ENCODE data around the gene CEACAM1.

The CEACAM1 gene

GRCh38 chr19:42521346-42522030, 6.8 kb downstream of the CEACAM1 start:
- DNase-seq (ENCODE audit: low read depth): no peak
- H3K4me3 ChIP-seq (ENCODE audit: low read length): no peak overlapping the region
- no peak for TF ChIP-seq CTCF (conservative IDR thresholded peaks at IDR 0.05; ENCODE audit: low read length)

GRCh38 chr19:42519108-42519507, 9.2 kb downstream of the CEACAM1 start:
- no peak overlapping the region for H3K4me3 ChIP-seq (ENCODE audit: low read length)
- DNase-seq (ENCODE audit: low read depth): no peak
- no peak for TF ChIP-seq CTCF (conservative IDR thresholded peaks at IDR 0.05; ENCODE audit: low read length)

- DNase-seq (ENCODE audit: low read depth): no peak
- no peak for TF ChIP-seq CTCF (conservative IDR thresholded peaks at IDR 0.05; ENCODE audit: low read length)
- H3K4me3 ChIP-seq (ENCODE audit: low read length): no peak overlapping the region
These were observed 11.5 kb downstream of the CEACAM1 start for GRCh38 chr19:42516771-42517170.

- DNase-seq (ENCODE audit: low read depth): no peak
- H3K4me3 ChIP-seq (ENCODE audit: low read length): no peak overlapping the region
- no peak for TF ChIP-seq CTCF (conservative IDR thresholded peaks at IDR 0.05; ENCODE audit: low read length)
These were observed 12.9 kb downstream of the CEACAM1 start for GRCh38 chr19:42515241-42515832.

- TF ChIP-seq CTCF (conservative IDR thresholded peaks at IDR 0.05; ENCODE audit: low read length): no peak
- DNase-seq (ENCODE audit: low read depth): no peak
- no peak overlapping the region for H3K4me3 ChIP-seq (ENCODE audit: low read length)
These were observed 13.8 kb downstream of the CEACAM1 start for GRCh38 chr19:42514449-42514848.

GRCh38 chr19:42512743-42513304, 15.5 kb downstream of the CEACAM1 start:
- TF ChIP-seq CTCF (conservative IDR thresholded peaks at IDR 0.05; ENCODE audit: low read length): no peak
- DNase-seq (ENCODE audit: low read depth): no peak
- no peak overlapping the region for H3K4me3 ChIP-seq (ENCODE audit: low read length)

- TF ChIP-seq CTCF (conservative IDR thresholded peaks at IDR 0.05; ENCODE audit: low read length): no peak
- no peak for DNase-seq (ENCODE audit: low read depth)
- H3K4me3 ChIP-seq (ENCODE audit: low read length): no peak overlapping the region
These were observed 16.1 kb downstream of the CEACAM1 start for GRCh38 chr19:42512130-42512636.
